GM23338 (cell line): ENCODE measurements around the gene CENPL. TPM values are rescaled to one million over a fixed set of nuclear protein-coding genes. Genes with fewer than 3 reads are reported as not detected.

Experiments used
- POLR2AphosphoS5 ChIP-seq: IDR thresholded peaks from 2 replicates; pipeline ENCODE4 v1.6.1; 2016; ENCODE audit warnings: antibody characterized with exemption, low read depth
- REST ChIP-seq: IDR thresholded peaks from one replicate; pipeline ENCODE4 v1.6.1; 2018; ENCODE audit warnings: antibody characterized with exemption; ENCODE audit not compliant: unreplicated experiment
- STAT1 ChIP-seq: IDR thresholded peaks from one replicate; pipeline ENCODE4 v1.6.1; 2016; ENCODE audit warnings: antibody characterized with exemption; ENCODE audit not compliant: unreplicated experiment
- polyA plus RNA-seq: library from polyadenylated mRNA; unstranded; fragments of >200 nt; fragmentation: Nextera tagmentation; extraction: Ambion mirVana; gene quantifications from 2 replicates; pipeline ENCODE4 v1.2.1, GENCODE V29; 2016
- total RNA-seq: library from RNA; depleted of rRNA; stranded (reverse); fragments of >200 nt; shearing (Covaris generic); gene quantifications from 2 replicates; pipeline ENCODE4 v1.2.3, GENCODE V29; 2014
- TF ChIP-seq, protein P1 (sequence below): fragments of 250-450 bp; sonication (Bioruptor Pico); IDR thresholded peaks from 2 replicates; pipeline ENCODE4 v1.5.0; 2020; ENCODE audit warnings: mild to moderate bottlenecking, moderate library complexity
- TF ChIP-seq, protein P2 (sequence below), 2 experiments: fragments of 200-600 bp in 1 of 2; sonication (generic) in 1 of 2; conservative IDR thresholded peaks; 2 replicates each; pipeline versions ENCODE4 v1.5.1 to v1.6.1; 2016 to 2017; ENCODE audit warnings: antibody characterized with exemption in 2 of 2, low read depth in 2 of 2, mild to moderate bottlenecking in 2 of 2, moderate library complexity in 1 of 2

CENPL gene
- total and polyA plus RNA-seq, 2 experiments from 2014 or later: 13.6 to 23.5 TPM

DNA sequence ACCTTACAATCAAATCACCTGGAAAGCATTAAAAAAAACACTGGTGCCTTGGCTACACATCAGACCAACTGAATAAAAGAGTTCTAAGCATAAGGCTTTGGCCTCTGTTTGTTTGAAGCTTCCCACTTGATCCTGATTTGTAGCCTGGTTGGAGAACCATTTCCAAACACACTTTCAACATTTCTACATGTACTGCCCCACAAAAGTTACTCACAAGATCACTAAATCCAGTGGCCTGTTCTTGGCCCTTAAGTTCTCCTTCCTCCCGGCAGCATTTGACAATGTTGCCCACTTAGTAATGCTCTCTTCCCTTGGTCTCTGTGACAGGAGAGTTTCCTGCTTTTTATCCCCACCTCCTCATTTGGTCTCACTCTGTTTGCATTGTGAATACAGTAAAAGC lies 31.3 kb upstream of the CENPL start (continued):
- TF ChIP-seq, protein P1, sequence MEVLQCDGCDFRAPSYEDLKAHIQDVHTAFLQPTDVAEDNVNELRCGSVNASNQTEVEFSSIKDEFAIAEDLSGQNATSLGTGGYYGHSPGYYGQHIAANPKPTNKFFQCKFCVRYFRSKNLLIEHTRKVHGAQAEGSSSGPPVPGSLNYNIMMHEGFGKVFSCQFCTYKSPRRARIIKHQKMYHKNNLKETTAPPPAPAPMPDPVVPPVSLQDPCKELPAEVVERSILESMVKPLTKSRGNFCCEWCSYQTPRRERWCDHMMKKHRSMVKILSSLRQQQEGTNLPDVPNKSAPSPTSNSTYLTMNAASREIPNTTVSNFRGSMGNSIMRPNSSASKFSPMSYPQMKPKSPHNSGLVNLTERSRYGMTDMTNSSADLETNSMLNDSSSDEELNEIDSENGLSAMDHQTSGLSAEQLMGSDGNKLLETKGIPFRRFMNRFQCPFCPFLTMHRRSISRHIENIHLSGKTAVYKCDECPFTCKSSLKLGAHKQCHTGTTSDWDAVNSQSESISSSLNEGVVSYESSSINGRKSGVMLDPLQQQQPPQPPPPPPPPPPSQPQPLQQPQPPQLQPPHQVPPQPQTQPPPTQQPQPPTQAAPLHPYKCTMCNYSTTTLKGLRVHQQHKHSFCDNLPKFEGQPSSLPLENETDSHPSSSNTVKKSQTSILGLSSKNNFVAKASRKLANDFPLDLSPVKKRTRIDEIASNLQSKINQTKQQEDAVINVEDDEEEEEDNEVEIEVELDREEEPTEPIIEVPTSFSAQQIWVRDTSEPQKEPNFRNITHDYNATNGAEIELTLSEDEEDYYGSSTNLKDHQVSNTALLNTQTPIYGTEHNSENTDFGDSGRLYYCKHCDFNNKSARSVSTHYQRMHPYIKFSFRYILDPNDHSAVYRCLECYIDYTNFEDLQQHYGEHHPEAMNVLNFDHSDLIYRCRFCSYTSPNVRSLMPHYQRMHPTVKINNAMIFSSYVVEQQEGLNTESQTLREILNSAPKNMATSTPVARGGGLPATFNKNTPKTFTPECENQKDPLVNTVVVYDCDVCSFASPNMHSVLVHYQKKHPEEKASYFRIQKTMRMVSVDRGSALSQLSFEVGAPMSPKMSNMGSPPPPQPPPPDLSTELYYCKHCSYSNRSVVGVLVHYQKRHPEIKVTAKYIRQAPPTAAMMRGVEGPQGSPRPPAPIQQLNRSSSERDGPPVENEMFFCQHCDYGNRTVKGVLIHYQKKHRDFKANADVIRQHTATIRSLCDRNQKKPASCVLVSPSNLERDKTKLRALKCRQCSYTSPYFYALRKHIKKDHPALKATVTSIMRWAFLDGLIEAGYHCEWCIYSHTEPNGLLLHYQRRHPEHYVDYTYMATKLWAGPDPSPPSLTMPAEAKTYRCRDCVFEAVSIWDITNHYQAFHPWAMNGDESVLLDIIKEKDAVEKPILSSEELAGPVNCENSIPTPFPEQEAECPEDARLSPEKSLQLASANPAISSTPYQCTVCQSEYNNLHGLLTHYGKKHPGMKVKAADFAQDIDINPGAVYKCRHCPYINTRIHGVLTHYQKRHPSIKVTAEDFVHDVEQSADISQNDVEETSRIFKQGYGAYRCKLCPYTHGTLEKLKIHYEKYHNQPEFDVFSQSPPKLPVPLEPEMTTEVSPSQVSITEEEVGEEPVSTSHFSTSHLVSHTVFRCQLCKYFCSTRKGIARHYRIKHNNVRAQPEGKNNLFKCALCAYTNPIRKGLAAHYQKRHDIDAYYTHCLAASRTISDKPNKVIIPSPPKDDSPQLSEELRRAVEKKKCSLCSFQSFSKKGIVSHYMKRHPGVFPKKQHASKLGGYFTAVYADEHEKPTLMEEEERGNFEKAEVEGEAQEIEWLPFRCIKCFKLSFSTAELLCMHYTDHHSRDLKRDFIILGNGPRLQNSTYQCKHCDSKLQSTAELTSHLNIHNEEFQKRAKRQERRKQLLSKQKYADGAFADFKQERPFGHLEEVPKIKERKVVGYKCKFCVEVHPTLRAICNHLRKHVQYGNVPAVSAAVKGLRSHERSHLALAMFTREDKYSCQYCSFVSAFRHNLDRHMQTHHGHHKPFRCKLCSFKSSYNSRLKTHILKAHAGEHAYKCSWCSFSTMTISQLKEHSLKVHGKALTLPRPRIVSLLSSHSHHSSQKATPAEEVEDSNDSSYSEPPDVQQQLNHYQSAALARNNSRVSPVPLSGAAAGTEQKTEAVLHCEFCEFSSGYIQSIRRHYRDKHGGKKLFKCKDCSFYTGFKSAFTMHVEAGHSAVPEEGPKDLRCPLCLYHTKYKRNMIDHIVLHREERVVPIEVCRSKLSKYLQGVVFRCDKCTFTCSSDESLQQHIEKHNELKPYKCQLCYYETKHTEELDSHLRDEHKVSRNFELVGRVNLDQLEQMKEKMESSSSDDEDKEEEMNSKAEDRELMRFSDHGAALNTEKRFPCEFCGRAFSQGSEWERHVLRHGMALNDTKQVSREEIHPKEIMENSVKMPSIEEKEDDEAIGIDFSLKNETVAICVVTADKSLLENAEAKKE: no peak
- TF ChIP-seq, protein P2, sequence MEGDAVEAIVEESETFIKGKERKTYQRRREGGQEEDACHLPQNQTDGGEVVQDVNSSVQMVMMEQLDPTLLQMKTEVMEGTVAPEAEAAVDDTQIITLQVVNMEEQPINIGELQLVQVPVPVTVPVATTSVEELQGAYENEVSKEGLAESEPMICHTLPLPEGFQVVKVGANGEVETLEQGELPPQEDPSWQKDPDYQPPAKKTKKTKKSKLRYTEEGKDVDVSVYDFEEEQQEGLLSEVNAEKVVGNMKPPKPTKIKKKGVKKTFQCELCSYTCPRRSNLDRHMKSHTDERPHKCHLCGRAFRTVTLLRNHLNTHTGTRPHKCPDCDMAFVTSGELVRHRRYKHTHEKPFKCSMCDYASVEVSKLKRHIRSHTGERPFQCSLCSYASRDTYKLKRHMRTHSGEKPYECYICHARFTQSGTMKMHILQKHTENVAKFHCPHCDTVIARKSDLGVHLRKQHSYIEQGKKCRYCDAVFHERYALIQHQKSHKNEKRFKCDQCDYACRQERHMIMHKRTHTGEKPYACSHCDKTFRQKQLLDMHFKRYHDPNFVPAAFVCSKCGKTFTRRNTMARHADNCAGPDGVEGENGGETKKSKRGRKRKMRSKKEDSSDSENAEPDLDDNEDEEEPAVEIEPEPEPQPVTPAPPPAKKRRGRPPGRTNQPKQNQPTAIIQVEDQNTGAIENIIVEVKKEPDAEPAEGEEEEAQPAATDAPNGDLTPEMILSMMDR (conservative IDR thresholded peaks at IDR 0.05; ENCODE audit: low read depth in 2 of 2): no peak
- TF ChIP-seq POLR2AphosphoS5 (no peak), STAT1 (no peak), REST (no peak)
